Measurements from ENCODE around the gene PLXNA4. TPM values are rescaled to one million over a fixed set of nuclear protein-coding genes. Genes with fewer than 3 reads are reported as not detected.

PLXNA4 gene
- total RNA-seq, 1 experiment from 2014 or later = 1.0 TPM

GRCh38 chr7:132417103-132417906 lies 159.0 kb downstream of the PLXNA4 start:
- CTCF ChIA-PET = no interaction called here
- no peaks in the 10 kb centered on the region for H4K20me1 ChIP-seq (ENCODE audit: insufficient read depth)

DNA sequence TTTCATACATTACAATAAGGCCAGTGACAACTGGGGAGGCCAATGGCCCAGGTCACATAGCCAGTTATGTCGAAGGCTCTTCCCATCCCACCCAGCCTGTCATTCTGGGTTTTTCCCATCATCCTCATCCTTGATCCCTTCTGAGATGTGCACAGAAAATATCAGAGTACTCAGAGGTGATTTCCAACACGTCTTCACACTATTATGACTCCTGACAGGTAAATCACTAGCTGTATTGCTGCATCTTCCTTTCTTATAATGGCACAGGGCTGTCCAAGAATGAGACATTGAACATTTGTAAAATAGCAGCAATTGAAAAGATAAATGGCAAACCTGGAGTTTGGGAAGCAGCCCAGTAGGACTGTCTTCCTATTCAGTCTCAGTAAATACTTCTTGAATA lies 159.9 kb downstream of the PLXNA4 start:
- Histone ChIP-seq H3K4me3 (no peak overlapping the region), H3F3A (ENCODE audit: insufficient read depth, low read depth) (no peaks in the 10 kb centered on the region), H4K20me1 (ENCODE audit: insufficient read depth) (no peaks in the 10 kb centered on the region), H3K9me3 (ENCODE audit: insufficient read depth, low read depth) (no peaks in the 10 kb centered on the region), H3K4me1 (replicated peaks; ENCODE audit: insufficient read depth) (no peaks in the 10 kb centered on the region), H2AFZ (no peak overlapping the region), H3K79me2 (ENCODE audit: low read depth) (no peaks in the 10 kb centered on the region), H3K9me2 (ENCODE audit: insufficient read depth) (no peaks in the 10 kb centered on the region), H3K4me2 (no peak overlapping the region), H3K36me3 (ENCODE audit: low read depth) (no peaks in the 10 kb centered on the region), H3K27me3 (ENCODE audit: insufficient read depth, low read depth) (peaks cover 59% of the 10 kb centered on the region), H3K27ac (no peak overlapping the region)
- ChIA-PET CTCF (no interaction called here), POLR2A (ENCODE audit: unreplicated experiment) (interaction anchor here (0.7 kb wide), 1 partner anchor 452 kb away, joined by 3 read pairs; no protein-coding TSS in a partner anchor)
- BruUV-seq (replicated peaks) = no TSS peak
- TF ChIP-seq EZH2 (IDR thresholded peaks at IDR 0.05; ENCODE audit: low read depth) (no peak), CTCF (conservative IDR thresholded peaks at IDR 0.05) (no peak)
- intact Hi-C loops (cut with micrococcal nuclease; ENCODE audit: unreplicated experiment) = no loop called here
- DNase-seq = no peak

More at GRCh38 chr7:132417103-132417906, 159.0 kb downstream of the PLXNA4 start:
- no TSS peak for BruUV-seq (replicated peaks)
- no peaks in the 10 kb centered on the region for H3K79me2 ChIP-seq (ENCODE audit: low read depth)
- H3K9me2 ChIP-seq (ENCODE audit: insufficient read depth) = no peaks in the 10 kb centered on the region
- no peak overlapping the region for H3K4me2 ChIP-seq
- peaks cover 56% of the 10 kb centered on the region for H3K27me3 ChIP-seq (ENCODE audit: insufficient read depth, low read depth)
- TF ChIP-seq EZH2 (IDR thresholded peaks at IDR 0.05; ENCODE audit: low read depth) = no peak
- TF ChIP-seq CTCF (conservative IDR thresholded peaks at IDR 0.05) = no peak
- H3K36me3 ChIP-seq (ENCODE audit: low read depth) = no peaks in the 10 kb centered on the region
- H3K4me1 ChIP-seq (replicated peaks; ENCODE audit: insufficient read depth) = no peaks in the 10 kb centered on the region
- no peak for DNase-seq
- POLR2A ChIA-PET (ENCODE audit: unreplicated experiment) = no interaction called here
- no peak overlapping the region for H3K4me3 ChIP-seq
- no peaks in the 10 kb centered on the region for H3F3A ChIP-seq (ENCODE audit: insufficient read depth, low read depth)
- intact Hi-C loops (cut with micrococcal nuclease; ENCODE audit: unreplicated experiment) = no loop called here
- H2AFZ ChIP-seq = no peak overlapping the region
- no peak overlapping the region for H3K27ac ChIP-seq
- no peaks in the 10 kb centered on the region for H3K9me3 ChIP-seq (ENCODE audit: insufficient read depth, low read depth)

DNA sequence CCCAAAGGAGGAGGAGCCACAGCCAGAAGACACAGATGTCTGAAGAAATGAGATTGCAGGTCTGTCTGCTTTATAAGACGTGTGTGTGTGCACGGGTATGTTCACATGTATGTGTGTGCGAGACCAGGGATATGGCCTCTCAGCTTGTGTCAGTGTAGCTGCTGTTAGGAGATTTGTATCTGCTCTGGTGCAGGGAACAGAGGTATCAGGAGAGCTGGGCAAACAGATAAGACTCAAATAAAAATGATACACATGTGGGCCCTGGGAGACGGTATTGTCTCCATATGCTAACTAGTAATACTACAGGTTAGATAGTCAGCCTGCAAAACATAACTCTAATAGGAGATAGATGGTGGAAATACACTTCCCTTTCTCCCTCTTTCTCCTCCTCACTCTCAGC lies 161.0 kb downstream of the PLXNA4 start:
- ChIA-PET POLR2A (ENCODE audit: unreplicated experiment) (no interaction called here), CTCF (no interaction called here)
- no peaks in the 10 kb centered on the region for H3K9me2 ChIP-seq (ENCODE audit: insufficient read depth)
- H3K27me3 ChIP-seq (ENCODE audit: insufficient read depth, low read depth) = peaks cover 64% of the 10 kb centered on the region
- H4K20me1 ChIP-seq (ENCODE audit: insufficient read depth) = no peaks in the 10 kb centered on the region
- no peak for TF ChIP-seq EZH2 (IDR thresholded peaks at IDR 0.05; ENCODE audit: low read depth)
- TF ChIP-seq CTCF (conservative IDR thresholded peaks at IDR 0.05) = no peak
- intact Hi-C loops (cut with micrococcal nuclease; ENCODE audit: unreplicated experiment) = no loop called here
- no peaks in the 10 kb centered on the region for H3K9me3 ChIP-seq (ENCODE audit: insufficient read depth, low read depth)
- no peak overlapping the region for H3K4me3 ChIP-seq
- H3K36me3 ChIP-seq (ENCODE audit: low read depth) = no peaks in the 10 kb centered on the region
- no peak overlapping the region for H3K27ac ChIP-seq
- BruUV-seq (replicated peaks) = no TSS peak
- no peaks in the 10 kb centered on the region for H3K4me1 ChIP-seq (replicated peaks; ENCODE audit: insufficient read depth)
- no peak for DNase-seq
- no peaks in the 10 kb centered on the region for H3F3A ChIP-seq (ENCODE audit: insufficient read depth, low read depth)
- H3K79me2 ChIP-seq (ENCODE audit: low read depth) = no peaks in the 10 kb centered on the region
- H2AFZ ChIP-seq = no peak overlapping the region
- H3K4me2 ChIP-seq = no peak overlapping the region

Measured in PC-9 (cell line).